Superior temporal gyrus (tissue), 1 donor: ENCODE measurements around the gene PREB.

ENCODE experiments used
- DNase-seq: peaks from one replicate; pipeline ENCODE4 v3.0.0-alpha.2; 2016; ENCODE audit errors: extremely low spot score

PREB gene

GRCh38 chr2:27095745-27096651, 38.4 kb downstream of the PREB start:
- peak; percentile 89 for DNase-seq

- no peak for DNase-seq
Measured at GRCh38 chr2:27095427-27095744, 39.0 kb downstream of the PREB start.

- no peak for DNase-seq
Measured at GRCh38 chr2:27094353-27094984, 40.0 kb downstream of the PREB start.

DNA sequence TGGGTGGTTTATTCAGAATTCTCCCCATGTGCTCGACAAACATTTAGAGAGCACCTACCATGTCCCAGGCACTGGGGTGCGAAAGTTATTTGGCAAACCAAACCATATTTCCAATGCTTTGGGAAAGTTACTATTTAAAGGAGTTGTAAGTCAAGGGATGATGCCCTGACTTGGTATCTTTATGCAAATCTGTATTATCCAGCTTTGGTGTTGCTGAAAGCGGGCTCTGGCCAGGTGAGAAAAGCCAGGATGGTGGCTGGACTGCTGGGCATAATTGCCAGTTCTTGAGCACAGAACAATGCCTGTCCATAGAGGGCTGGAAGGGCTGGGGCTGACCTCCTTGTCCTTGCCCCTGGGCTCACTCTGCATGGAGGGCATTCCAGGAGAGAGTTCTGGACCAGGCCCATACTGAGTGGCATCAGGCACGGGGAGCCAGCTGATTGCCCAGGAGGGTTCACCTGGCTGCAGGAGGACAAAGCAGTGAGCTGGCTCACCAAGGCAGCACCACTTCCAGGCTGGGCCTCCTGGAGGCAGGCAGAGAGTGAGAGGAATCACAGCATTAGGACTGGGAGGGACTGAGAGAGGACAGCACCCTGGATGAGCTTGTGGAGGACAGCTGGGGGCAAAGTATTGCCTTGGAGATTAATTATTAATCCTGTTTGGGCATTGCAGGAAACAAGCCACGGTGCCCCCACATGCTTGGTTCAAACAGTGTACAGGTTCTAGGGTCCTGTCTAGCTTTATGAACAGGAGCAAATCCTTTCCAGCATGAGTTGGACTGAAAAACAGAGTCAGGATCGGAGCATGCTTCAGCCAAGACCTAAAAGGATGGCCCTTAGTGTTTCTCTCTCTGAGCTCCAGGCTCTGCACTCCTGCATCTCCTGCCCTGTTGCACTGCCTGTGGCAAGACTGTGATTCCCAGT, 40.7 kb downstream of the PREB start:
- DNase-seq: no peak

DNA sequence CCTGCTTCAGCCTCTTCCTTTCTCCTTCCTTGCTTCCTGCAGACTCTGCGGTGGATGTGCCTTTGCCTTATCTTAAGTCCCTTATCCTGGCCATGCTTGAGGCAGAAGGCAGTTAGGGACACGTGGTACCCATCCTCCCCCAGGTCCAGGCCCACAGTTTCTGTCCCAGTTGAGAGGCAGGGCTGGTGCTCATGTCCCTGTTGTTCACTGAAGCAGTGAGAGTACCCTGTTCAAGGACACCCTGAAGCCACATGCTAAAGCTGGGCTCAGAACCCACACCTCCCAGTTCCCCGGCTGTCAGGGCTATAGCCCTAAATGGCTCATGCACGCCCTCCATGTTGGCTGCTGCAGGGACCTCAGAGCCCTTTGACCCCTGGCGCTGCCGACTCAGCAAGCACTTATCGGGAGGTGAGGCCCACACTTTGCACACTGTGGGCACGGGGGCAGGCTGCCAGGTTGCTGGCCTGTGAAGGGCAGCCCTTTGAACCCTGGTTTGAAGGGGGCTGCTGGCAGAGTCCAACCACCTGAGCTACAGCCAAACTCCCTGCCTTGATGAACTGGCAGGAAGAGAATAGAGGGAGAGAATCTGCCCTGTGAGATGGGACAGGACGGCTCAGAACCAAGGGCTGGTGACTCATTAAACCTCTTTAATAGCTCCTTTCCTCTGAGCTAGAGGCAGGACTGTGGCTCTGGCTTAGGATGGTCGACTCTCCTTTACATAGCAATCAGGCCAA, 41.6 kb downstream of the PREB start:
- DNase-seq: no peak

GRCh38 chr2:27091746-27092695, 42.4 kb downstream of the PREB start:
- no peak for DNase-seq

- DNase-seq: no peak
Measured at GRCh38 chr2:27089111-27089954, 45.1 kb downstream of the PREB start.

DNA sequence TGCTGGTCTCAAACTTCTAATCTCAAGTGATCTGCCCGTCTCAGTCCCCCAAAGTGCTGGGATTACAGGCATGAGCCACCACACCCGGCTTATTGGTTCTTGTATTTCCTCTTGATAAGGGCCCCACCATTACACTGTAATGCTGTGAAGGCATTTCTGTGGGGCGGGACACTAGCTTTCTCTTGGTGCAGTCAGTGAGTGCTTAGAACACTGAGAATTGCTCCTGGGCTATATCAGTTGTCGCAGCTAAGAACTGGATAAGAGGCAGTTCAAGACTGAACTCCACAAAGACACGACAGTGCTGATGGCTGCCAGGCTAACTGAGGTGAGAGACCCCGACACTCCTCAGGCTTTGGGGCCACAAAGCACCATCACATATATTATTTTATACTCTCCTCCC, 45.8 kb downstream of the PREB start:
- no peak for DNase-seq

- peak; percentile 11 for DNase-seq
Measured at GRCh38 chr2:27087823-27088410, 46.5 kb downstream of the PREB start.

- no peak for DNase-seq
Measured at GRCh38 chr2:27086724-27087593, 47.5 kb downstream of the PREB start, which contains the start of gene KHK. TSS of gene KHK (plus strand) at chr2:27086772. CDS start at chr2:27087260, 488 bp downstream.

GRCh38 chr2:27086090-27086723, 48.2 kb downstream of the PREB start:
- DNase-seq: peak; percentile 95

DNA sequence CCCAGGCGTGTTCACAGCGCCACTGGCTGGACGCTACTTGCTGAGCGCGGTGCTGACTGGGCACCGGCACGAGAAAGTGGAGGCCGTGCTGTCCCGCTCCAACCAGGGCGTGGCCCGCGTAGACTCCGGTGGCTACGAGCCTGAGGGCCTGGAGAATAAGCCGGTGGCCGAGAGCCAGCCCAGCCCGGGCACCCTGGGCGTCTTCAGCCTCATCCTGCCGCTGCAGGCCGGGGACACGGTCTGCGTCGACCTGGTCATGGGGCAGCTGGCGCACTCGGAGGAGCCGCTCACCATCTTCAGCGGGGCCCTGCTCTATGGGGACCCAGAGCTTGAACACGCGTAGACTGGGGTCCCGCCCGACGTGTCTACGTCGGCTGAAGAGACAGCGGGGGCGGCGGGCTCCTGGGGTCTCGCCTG, 48.8 kb downstream of the PREB start:
- DNase-seq: peak; percentile 74

DNA sequence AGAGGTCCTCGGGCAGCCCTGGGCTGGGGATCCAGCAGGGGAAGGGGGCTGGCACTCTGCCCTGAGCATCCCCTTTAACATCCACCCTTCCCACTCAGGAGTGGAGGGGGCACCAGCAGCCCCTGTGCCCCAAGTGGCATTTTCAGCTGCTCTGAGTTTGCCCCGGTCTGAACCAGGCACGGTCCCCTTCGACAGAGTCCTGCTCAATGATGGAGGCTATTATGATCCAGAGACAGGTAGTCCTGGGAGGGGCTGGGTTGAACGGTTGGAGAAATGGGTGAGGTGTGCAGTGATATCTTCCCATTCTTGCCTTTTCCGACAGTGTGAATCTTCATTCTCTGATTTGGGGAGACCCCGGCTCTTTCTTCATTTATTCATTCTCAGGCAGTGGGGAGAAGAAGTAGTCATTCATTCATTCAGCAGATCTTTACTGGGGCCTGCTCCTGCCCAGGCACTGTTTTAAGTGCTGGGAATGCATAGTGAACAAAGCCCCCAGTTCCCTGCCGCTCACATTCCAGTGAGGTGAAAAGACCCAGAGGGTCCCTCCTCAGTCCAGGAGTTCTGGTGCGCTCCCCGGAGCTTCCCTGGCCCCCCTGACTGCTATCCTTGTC, 49.3 kb downstream of the PREB start:
- no peak for DNase-seq

DNA sequence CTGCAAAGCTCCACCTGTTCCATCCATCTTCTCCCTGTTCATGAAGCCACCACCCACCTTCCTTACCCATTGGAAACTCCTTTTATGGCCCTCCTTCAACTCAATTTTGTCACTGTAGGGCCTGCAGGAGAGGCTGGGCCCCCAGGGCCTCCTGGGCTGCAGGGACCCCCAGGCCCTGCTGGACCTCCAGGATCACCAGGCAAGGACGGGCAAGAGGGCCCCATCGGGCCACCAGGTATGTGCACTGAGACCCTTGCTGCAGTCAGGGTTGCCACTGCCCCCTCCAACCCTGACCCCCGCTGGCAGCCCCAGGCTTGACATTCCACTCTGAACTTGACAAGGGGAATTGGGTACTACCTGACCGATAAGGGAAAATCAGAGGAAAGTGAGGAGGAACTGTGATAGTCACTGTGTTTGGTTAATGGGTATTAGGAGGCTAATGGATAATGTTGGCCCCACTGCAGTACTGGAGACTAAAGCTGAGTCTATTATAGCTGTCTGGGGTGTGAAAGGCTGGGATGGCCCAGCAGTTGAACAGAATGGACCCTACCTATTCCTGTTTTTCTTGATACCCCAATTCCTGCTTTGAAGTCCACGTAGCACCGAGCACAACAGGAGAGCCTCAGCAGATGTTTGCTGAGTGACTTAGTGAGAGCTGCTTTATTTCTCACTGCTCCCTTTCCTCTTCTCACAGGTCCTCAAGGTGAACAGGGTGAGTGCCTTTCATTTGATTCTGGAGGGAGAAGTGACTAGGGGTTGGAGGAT, 50.0 kb downstream of the PREB start:
- DNase-seq: no peak

GRCh38 chr2:27083410-27084296, 50.8 kb downstream of the PREB start:
- DNase-seq: no peak
